ENCODE measurements around the gene GATA2. TPM values are rescaled to one million over a fixed set of nuclear protein-coding genes. Genes with fewer than 3 reads are reported as not detected.

The GATA2 gene
- total RNA-seq, 2 donors from 2014 or later: 181 to 275 TPM

GRCh38 chr3:128518587-128519490 lies 25.8 kb upstream of the GATA2 start:
- Histone ChIP-seq H3K4me3 (no peak overlapping the region), H3K27ac (no peak overlapping the region), H3K36me3 (no peaks in the 10 kb centered on the region), H3K9me3 (no peaks in the 10 kb centered on the region), H3K27me3 (replicated peaks; ENCODE audit: insufficient read depth) (no peaks in the 10 kb centered on the region), H3K4me1 (replicated peaks) (no peaks in the 10 kb centered on the region)
- no peak for DNase-seq (ENCODE audit: low spot score)
- intact Hi-C loops (cut with DNase I): no loop called here
- TF ChIP-seq CTCF (IDR thresholded peaks at IDR 0.05): no peak
- TF ChIP-seq POLR2A (IDR thresholded peaks at IDR 0.05): no peak
- TF ChIP-seq POLR2AphosphoS5 (IDR thresholded peaks at IDR 0.05): no peak
- WGBS: 70% methylated on average over 12 of the region's 12 CpGs

- Histone ChIP-seq H3K4me1 (replicated peaks) (no peaks in the 10 kb centered on the region), H3K9me3 (no peaks in the 10 kb centered on the region), H3K27me3 (replicated peaks; ENCODE audit: insufficient read depth) (no peaks in the 10 kb centered on the region), H3K36me3 (no peaks in the 10 kb centered on the region), H3K4me3 (no peak overlapping the region), H3K27ac (no peak overlapping the region)
- no peak for TF ChIP-seq CTCF (IDR thresholded peaks at IDR 0.05)
- no peak for TF ChIP-seq POLR2A (IDR thresholded peaks at IDR 0.05)
- no peak for TF ChIP-seq POLR2AphosphoS5 (IDR thresholded peaks at IDR 0.05)
- intact Hi-C loops (cut with DNase I): no loop called here
- DNase-seq (ENCODE audit: low spot score): no peak
- 74% methylated on average over 4 of the region's 4 CpGs for WGBS
These were observed 24.6 kb upstream of the GATA2 start for GRCh38 chr3:128517648-128518047.

- no peak for DNase-seq (ENCODE audit: low spot score)
- WGBS: 100% methylated on average over 1 of the region's 1 CpG
- intact Hi-C loops (cut with DNase I): no loop called here
- Histone ChIP-seq H3K4me1 (replicated peaks) (no peaks in the 10 kb centered on the region), H3K27me3 (replicated peaks; ENCODE audit: insufficient read depth) (no peaks in the 10 kb centered on the region), H3K27ac (no peak overlapping the region), H3K4me3 (no peak overlapping the region), H3K36me3 (no peaks in the 10 kb centered on the region), H3K9me3 (no peaks in the 10 kb centered on the region)
- TF ChIP-seq POLR2AphosphoS5 (IDR thresholded peaks at IDR 0.05): no peak
- no peak for TF ChIP-seq CTCF (IDR thresholded peaks at IDR 0.05)
- no peak for TF ChIP-seq POLR2A (IDR thresholded peaks at IDR 0.05)
These were observed 23.0 kb upstream of the GATA2 start for GRCh38 chr3:128515967-128516366.

- Histone ChIP-seq H3K9me3 (no peaks in the 10 kb centered on the region), H3K4me1 (replicated peaks) (no peaks in the 10 kb centered on the region), H3K36me3 (no peaks in the 10 kb centered on the region), H3K4me3 (no peak overlapping the region), H3K27me3 (replicated peaks; ENCODE audit: insufficient read depth) (no peaks in the 10 kb centered on the region), H3K27ac (no peak overlapping the region)
- WGBS: 80% methylated on average over 5 of the region's 5 CpGs
- no peak for DNase-seq (ENCODE audit: low spot score)
- intact Hi-C loops (cut with DNase I): no loop called here
- TF ChIP-seq CTCF (IDR thresholded peaks at IDR 0.05) (no peak), POLR2AphosphoS5 (IDR thresholded peaks at IDR 0.05) (no peak), POLR2A (IDR thresholded peaks at IDR 0.05) (no peak)
These were observed 15.9 kb upstream of the GATA2 start for GRCh38 chr3:128508852-128509251.

- Histone ChIP-seq H3K9me3 (no peaks in the 10 kb centered on the region), H3K4me3 (no peak overlapping the region), H3K27ac (no peak overlapping the region), H3K27me3 (replicated peaks; ENCODE audit: insufficient read depth) (no peaks in the 10 kb centered on the region), H3K4me1 (replicated peaks) (no peaks in the 10 kb centered on the region), H3K36me3 (no peaks in the 10 kb centered on the region)
- DNase-seq (ENCODE audit: low spot score): no peak
- intact Hi-C loops (cut with DNase I): no loop called here
- TF ChIP-seq CTCF (IDR thresholded peaks at IDR 0.05): no peak
- no peak for TF ChIP-seq POLR2A (IDR thresholded peaks at IDR 0.05)
- TF ChIP-seq POLR2AphosphoS5 (IDR thresholded peaks at IDR 0.05): no peak
- WGBS: 21% methylated on average over 2 of the region's 2 CpGs
These were observed 13.8 kb upstream of the GATA2 start for GRCh38 chr3:128506754-128507153.

All from prostate gland (tissue), 2 donors.